ENCODE measurements around the gene C4orf54.

The C4orf54 gene

GRCh38 chr4:99630857-99631360 lies 26.7 kb downstream of the C4orf54 start:
- no peak overlapping the region for H3K4me3 ChIP-seq (ENCODE audit: low read length)
- no peak for DNase-seq (ENCODE audit: low read depth, low spot score)

GRCh38 chr4:99629962-99630554 lies 27.6 kb downstream of the C4orf54 start:
- H3K4me3 ChIP-seq (ENCODE audit: low read length): no peak overlapping the region
- no peak for DNase-seq (ENCODE audit: low read depth, low spot score)

GRCh38 chr4:99628040-99628439 lies 29.6 kb downstream of the C4orf54 start:
- no peak for DNase-seq (ENCODE audit: low read depth, low spot score)
- no peak overlapping the region for H3K4me3 ChIP-seq (ENCODE audit: low read length)

GRCh38 chr4:99625369-99625768 lies 32.3 kb downstream of the C4orf54 start:
- DNase-seq (ENCODE audit: low read depth, low spot score): no peak
- H3K4me3 ChIP-seq (ENCODE audit: low read length): no peak overlapping the region

GRCh38 chr4:99624141-99624719 lies 33.4 kb downstream of the C4orf54 start:
- DNase-seq (ENCODE audit: low read depth, low spot score): no peak

GRCh38 chr4:99622341-99622740 lies 35.3 kb downstream of the C4orf54 start:
- DNase-seq (ENCODE audit: low read depth, low spot score): no peak
- no peak overlapping the region for H3K4me3 ChIP-seq (ENCODE audit: low read length)

More at GRCh38 chr4:99624141-99624719, 33.4 kb downstream of the C4orf54 start:
- H3K4me3 ChIP-seq (ENCODE audit: low read length): no peak overlapping the region

- no peak for DNase-seq (ENCODE audit: low read depth, low spot score)
- no peak overlapping the region for H3K4me3 ChIP-seq (ENCODE audit: low read length)
These were observed 40.3 kb downstream of the C4orf54 start for GRCh38 chr4:99617374-99617773.

GRCh38 chr4:99615170-99615820 lies 42.3 kb downstream of the C4orf54 start:
- no peak for DNase-seq (ENCODE audit: low read depth, low spot score)

GRCh38 chr4:99614491-99614890 lies 43.1 kb downstream of the C4orf54 start:
- no peak for DNase-seq (ENCODE audit: low read depth, low spot score)
- no peak overlapping the region for H3K4me3 ChIP-seq (ENCODE audit: low read length)

More at GRCh38 chr4:99615170-99615820, 42.3 kb downstream of the C4orf54 start:
- no peak overlapping the region for H3K4me3 ChIP-seq (ENCODE audit: low read length)

GRCh38 chr4:99612704-99613103 lies 44.9 kb downstream of the C4orf54 start:
- no peak for DNase-seq (ENCODE audit: low read depth, low spot score)
- H3K4me3 ChIP-seq (ENCODE audit: low read length): no peak overlapping the region

GRCh38 chr4:99612281-99612680 lies 45.3 kb downstream of the C4orf54 start:
- no peak for DNase-seq (ENCODE audit: low read depth, low spot score)

GRCh38 chr4:99610605-99611175 lies 46.9 kb downstream of the C4orf54 start:
- H3K4me3 ChIP-seq (ENCODE audit: low read length): no peak overlapping the region
- DNase-seq (ENCODE audit: low read depth, low spot score): no peak

More at GRCh38 chr4:99612281-99612680, 45.3 kb downstream of the C4orf54 start:
- no peak overlapping the region for H3K4me3 ChIP-seq (ENCODE audit: low read length)

GRCh38 chr4:99608417-99608816 lies 49.2 kb downstream of the C4orf54 start:
- H3K4me3 ChIP-seq (ENCODE audit: low read length): no peak overlapping the region
- no peak for DNase-seq (ENCODE audit: low read depth, low spot score)

All from Jurkat, Clone E6-1 (cell line).